HG03097 (cell line): Measurements from ENCODE around the gene ASCL5.

Source experiments
- ATAC-seq: cut with Tn5 transposase; IDR thresholded peaks from one replicate; pipeline ENCODE4 v1.9.1; 2021; ENCODE audit not compliant: unreplicated experiment, low FRiP score

The ASCL5 gene

GRCh38 chr1:201137579-201138310, 10.8 kb upstream of the ASCL5 start:
- no peak for ATAC-seq

GRCh38 chr1:201137024-201137392, 10.0 kb upstream of the ASCL5 start:
- ATAC-seq = no peak

GRCh38 chr1:201136355-201137023, 9.5 kb upstream of the ASCL5 start:
- ATAC-seq = no peak

- no peak for ATAC-seq
These were observed 7.4 kb upstream of the ASCL5 start for GRCh38 chr1:201134405-201134804.

GRCh38 chr1:201131398-201131797, 4.4 kb upstream of the ASCL5 start:
- no peak for ATAC-seq

GRCh38 chr1:201128962-201129361, 2.0 kb upstream of the ASCL5 start:
- no peak for ATAC-seq

- no peak for ATAC-seq
These were observed 1.5 kb upstream of the ASCL5 start for GRCh38 chr1:201128476-201128875.

- no peak for ATAC-seq
These were observed 921 bp upstream of the ASCL5 start for GRCh38 chr1:201127755-201128455.

- ATAC-seq = no peak
These were observed 537 bp downstream of the ASCL5 start for GRCh38 chr1:201126463-201126831.

GRCh38 chr1:201125800-201126199, 1.2 kb downstream of the ASCL5 start:
- ATAC-seq = no peak

GRCh38 chr1:201125019-201125418, 2.0 kb downstream of the ASCL5 start:
- ATAC-seq = no peak

- no peak for ATAC-seq
These were observed 3.1 kb downstream of the ASCL5 start for GRCh38 chr1:201123866-201124265.

- no peak for ATAC-seq
These were observed 4.5 kb downstream of the ASCL5 start for GRCh38 chr1:201122321-201122957.

- no peak for ATAC-seq
These were observed 7.5 kb downstream of the ASCL5 start for GRCh38 chr1:201119206-201120197.

- ATAC-seq = no peak
These were observed 10.9 kb downstream of the ASCL5 start for GRCh38 chr1:201116091-201116490.

- ATAC-seq = no peak
These were observed 11.5 kb downstream of the ASCL5 start for GRCh38 chr1:201115390-201115937.

- ATAC-seq = peak; percentile 75
These were observed 12.5 kb downstream of the ASCL5 start for GRCh38 chr1:201114245-201115131.

GRCh38 chr1:201113451-201114244, 13.3 kb downstream of the ASCL5 start:
- ATAC-seq = no peak
